ENCODE data around the gene CERS5.
A peak's percentile ranks its signal among the peaks of the same experiment; 100 is the strongest.

The CERS5 gene

GRCh38 chr12:50104417-50105366, 62.5 kb downstream of the CERS5 start:
- TF ChIP-seq, protein P1, sequence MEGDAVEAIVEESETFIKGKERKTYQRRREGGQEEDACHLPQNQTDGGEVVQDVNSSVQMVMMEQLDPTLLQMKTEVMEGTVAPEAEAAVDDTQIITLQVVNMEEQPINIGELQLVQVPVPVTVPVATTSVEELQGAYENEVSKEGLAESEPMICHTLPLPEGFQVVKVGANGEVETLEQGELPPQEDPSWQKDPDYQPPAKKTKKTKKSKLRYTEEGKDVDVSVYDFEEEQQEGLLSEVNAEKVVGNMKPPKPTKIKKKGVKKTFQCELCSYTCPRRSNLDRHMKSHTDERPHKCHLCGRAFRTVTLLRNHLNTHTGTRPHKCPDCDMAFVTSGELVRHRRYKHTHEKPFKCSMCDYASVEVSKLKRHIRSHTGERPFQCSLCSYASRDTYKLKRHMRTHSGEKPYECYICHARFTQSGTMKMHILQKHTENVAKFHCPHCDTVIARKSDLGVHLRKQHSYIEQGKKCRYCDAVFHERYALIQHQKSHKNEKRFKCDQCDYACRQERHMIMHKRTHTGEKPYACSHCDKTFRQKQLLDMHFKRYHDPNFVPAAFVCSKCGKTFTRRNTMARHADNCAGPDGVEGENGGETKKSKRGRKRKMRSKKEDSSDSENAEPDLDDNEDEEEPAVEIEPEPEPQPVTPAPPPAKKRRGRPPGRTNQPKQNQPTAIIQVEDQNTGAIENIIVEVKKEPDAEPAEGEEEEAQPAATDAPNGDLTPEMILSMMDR (IDR thresholded peaks at IDR 0.05; ENCODE audit: low read depth, low read length, missing control alignments) = no peak
- no peak overlapping the region for H3K4me3 ChIP-seq (ENCODE audit: low read depth, low read length)
- DNase-seq (ENCODE audit: low read depth) = no peak

- H3K4me3 ChIP-seq (ENCODE audit: low read depth, low read length) = no peak within 1 kb of the TSS
- TF ChIP-seq, protein P1 (IDR thresholded peaks at IDR 0.05; ENCODE audit: low read depth, low read length, missing control alignments) = no peak
- DNase-seq (ENCODE audit: low read depth) = no peak
Observed at GRCh38 chr12:50103767-50104321, 63.3 kb downstream of the CERS5 start, which contains the start of gene GPD1. TSS of gene GPD1 (plus strand) at chr12:50104008. CDS start at chr12:50104051, 43 bp downstream.

- no peak for DNase-seq (ENCODE audit: low read depth)
- H3K4me3 ChIP-seq (ENCODE audit: low read depth, low read length) = no peak overlapping the region
- TF ChIP-seq, protein P1 (IDR thresholded peaks at IDR 0.05; ENCODE audit: low read depth, low read length, missing control alignments) = no peak
Observed at GRCh38 chr12:50103351-50103750, 63.8 kb downstream of the CERS5 start.

GRCh38 chr12:50102646-50103309, 64.4 kb downstream of the CERS5 start:
- TF ChIP-seq, protein P1 (IDR thresholded peaks at IDR 0.05; ENCODE audit: low read depth, low read length, missing control alignments) = no peak
- DNase-seq (ENCODE audit: low read depth) = no peak
- H3K4me3 ChIP-seq (ENCODE audit: low read depth, low read length) = no peak overlapping the region

GRCh38 chr12:50102131-50102531, 65.0 kb downstream of the CERS5 start:
- TF ChIP-seq, protein P1 (IDR thresholded peaks at IDR 0.05; ENCODE audit: low read depth, low read length, missing control alignments) = no peak
- no peak for DNase-seq (ENCODE audit: low read depth)
- no peak overlapping the region for H3K4me3 ChIP-seq (ENCODE audit: low read depth, low read length)

DNA sequence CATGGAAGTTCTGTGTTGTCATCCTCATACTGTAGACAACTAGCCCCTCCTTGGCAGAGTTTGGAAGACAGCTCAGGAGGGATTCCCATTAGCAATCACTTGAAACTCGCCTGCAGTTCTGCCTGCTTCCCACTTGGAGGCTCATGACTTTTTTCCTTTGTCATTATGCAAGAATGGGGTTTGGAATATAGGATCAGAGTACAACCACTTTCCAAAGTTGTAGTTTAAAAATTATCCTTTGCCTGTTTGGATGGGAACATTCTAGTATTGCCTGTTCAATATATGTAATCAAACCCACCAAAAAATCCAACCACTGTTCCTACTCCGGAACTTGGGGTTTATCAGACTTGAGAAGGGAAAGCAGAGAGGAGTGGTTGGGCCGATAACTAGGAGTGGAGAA, 65.5 kb downstream of the CERS5 start:
- TF ChIP-seq, protein P1 (IDR thresholded peaks at IDR 0.05; ENCODE audit: low read depth, low read length, missing control alignments) = peak; percentile 27
- DNase-seq (ENCODE audit: low read depth) = no peak

More for the DNA sequence above, 65.5 kb downstream of the CERS5 start:
- no peak overlapping the region for H3K4me3 ChIP-seq (ENCODE audit: low read depth, low read length)

Data from GM12864 (cell line).